Activated T-cell treated with anti-CD3 and anti-CD28 coated beads for 4 hours (primary cell): ENCODE results near the gene CD300LD.
"Not testable (repeated sequence)": the region's sequence is repeated elsewhere in the genome, so short reads cannot be mapped to it uniquely, and the experiment has no call there.

Source experiments
- DNase-seq: peaks from one replicate; pipeline ENCODE4 v3.0.0-alpha.2; 2020

Gene CD300LD

DNA sequence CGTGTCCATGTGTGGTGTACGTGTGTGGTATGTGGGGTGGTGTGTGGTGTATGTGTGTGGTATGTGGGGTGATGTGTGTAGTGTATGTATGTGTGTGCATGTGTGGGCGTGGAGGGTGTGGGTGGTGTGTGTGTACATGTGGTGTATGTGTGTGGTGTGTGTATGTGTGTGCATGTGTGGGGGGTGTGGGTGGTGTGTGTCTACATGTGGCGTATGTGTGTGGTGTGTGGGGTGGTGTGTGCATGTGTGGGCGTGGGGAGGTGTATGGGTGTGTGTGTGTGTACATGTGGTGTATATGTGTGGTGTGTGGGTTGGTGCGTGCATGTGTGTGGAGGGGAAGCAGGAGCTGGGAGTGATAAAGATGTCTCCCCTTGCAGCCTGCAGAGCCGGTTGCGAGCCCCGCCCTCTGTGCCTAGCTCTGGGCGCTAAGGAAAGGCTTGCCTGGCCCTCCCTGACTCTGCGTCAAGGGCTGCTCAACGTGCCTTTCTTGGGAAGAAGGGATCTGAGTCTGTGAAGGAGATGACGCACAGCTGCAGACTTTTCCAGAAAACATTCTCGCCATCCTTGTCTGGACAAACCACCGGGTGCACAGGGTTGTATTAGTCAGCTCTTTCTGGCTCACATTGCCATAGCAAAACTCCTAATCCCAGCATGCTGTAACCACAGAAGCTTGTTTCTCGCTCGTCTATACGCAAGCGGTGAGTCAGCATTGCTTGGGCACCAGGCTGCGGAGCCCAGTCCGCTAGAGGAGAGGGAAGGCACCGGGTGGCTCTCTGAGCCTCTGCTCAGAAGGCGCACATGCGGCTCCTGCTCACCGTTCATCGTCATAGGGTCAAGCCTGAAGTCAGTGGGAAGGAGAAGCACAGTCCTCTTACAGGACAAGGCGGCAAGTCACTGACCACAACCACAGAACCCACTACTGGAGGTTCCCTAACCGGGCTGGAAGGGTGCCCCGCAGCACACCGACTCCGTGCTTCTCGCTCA is 22.8 kb downstream of the CD300LD start:
- no peak for DNase-seq

DNA sequence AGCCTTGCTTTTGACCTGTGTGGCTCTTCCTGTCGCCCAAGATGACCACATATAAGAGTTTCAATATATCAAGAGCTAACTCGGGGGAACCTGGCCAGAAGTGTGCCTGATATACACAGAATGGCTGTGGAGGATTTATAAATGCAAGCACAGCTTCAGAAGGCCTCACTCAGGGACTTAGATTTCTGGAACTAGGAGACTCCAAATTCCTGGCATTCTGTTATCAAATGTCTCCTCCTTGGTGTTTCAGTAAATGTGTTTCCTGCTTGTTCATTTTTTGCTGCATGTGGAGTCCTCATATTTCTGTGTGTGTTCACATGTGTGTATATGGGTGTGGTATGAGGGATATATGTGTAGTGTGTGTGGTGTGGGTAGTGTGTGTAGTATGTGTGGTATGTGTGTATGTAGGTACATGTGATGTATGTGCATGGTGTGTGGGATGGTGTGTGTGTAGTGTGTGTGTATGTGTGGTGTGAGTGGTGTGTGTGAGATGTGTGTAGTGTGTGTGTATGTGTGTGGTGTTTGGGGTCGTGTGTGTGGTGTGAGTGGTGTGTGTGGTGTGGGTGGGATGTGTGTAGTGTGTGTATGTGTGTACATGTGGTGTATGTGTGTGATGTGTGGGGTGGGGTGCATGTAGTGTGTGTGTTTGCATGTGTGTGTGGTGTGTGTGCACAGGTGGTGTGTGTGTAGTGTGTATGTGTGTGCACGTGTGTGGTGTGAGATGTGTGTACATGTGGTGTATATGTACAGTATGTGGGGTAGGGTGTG is 23.8 kb downstream of the CD300LD start:
- DNase-seq: no peak

DNA sequence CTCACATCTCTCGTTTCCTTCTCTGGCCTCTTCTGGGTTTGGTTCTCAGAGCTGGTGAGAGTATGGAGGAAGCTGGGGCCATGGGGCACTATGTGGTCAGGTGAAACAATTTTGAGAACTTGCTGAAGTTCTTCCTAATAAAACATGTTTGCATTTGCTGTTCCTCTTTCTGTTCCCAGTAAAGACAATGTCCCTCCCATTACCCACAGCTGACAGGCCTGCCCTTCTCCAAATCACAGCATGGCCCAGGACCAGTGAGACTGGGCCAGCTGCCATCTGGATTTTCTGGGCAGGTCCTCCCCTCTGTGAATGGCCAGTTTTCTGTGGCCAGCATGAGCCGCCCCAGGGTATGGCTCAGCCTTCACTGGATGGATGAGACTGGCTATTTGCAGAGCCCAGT is 24.7 kb downstream of the CD300LD start, which contains the start of gene CD300H:
CD300H (minus strand) TSS at position 113 of the 400 bp plus-strand sequence.
- no peak for DNase-seq

DNA sequence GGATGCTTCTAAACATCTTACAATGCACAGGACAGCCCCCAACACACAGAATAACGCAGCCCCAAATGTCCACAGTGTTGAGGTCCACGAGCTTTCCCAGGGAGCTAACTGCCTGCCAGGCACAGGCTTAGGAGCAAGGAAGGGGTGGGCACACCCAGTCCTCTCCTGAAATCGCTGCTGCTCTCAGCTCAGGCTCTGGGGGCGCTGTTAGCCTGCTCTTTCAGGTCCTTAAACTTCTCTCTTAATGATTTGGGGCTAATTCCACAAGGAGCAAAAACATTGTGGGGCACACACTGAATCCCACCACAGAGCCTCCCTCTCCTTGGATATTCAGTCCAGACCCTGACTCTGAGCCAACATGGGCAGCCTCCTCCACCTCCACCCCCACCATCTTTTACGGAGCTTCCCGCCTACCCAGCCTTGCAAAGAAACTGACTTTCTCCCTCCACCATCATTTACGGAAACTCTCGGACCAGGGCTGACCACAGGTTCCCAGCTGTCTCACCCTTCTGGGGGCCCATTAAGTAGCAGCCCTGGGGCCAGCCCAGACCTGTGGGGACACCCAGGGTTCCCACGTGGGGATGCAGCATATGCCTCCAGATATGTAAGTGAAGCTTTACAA is 25.8 kb downstream of the CD300LD start:
- DNase-seq: no peak

DNA sequence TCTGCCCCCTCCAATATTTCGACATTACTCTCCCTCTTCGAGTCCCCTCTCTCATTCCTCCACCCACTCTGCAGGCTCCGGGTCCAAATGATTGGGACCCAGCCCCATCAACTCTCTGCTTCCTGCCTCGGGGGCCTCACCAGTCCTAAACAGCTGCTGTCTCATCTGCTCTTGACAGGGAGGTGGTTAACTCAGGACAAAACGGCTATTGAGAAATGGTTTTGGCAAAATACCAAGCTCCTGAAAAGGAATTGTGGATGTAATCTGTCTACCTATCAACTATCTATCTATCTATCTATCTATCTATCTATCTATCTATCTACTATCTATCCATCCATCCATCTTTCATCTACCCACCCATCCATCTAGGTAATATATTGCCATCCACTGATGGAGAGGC is 27.0 kb downstream of the CD300LD start:
- DNase-seq: no peak

DNA sequence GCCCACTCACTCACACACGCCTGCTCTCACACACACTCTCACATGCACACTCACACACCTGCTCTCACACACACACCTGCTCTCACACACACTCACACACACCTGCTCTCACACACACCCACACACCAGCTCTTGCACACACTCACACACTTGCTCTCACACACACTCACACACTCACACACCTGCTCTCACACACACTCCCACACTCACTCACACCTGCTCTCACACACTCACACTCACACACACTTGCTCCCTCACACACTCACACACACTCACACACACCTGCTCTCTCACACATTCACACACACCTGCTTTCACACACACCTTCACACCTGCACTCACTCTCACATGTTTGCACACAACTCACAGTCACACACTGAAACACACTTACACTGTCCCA is 28.7 kb downstream of the CD300LD start:
- no peak for DNase-seq

DNA sequence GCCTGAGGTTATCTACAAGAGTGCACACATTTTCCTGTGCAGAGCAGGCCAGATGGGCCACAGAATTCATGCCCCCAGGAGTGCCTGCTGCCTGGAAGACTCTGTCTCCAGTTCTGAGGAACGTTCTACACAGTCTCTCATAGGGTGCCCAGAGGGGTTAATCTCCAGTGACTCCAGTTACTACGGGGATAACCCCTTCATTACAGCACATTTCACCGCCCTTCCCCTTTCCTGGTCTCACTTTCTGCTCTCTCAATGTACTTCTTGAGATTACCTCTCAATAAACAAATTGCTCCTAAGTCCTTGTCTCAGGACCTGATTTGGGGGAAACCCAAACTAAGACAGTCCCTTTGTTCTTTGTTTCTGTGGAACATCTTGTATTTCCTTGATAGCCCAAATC is 30.5 kb downstream of the CD300LD start:
- DNase-seq: no peak

DNA sequence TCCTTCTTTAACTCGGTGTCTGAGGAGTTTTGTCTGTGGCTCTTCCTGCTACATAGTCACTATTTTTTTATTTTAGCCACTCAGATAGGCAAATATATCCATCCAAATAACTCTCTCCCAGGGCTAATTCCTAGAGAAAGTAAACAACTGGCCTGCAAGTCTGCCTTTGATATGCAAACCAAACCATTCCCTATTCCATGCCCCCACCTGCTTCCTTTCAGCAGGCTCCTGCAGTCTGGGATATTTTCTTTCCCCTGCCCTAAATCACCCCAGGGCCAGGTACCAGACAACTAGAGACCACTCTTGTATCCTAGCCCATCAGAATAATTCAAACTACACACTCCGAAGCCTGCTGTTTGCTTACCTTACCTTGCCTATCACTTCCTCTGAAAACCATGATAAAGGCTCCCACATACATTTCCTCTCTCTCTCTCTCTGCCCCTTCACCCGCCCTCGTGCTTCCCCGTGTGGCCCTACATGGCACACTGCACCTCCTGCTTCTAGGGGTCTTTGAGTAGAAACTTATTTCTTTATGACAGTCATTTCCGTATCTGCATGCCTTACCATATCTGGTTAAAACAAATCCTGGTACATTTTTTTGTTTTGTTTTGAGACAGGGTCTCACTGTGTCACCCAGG is 33.1 kb downstream of the CD300LD start:
- no peak for DNase-seq

DNA sequence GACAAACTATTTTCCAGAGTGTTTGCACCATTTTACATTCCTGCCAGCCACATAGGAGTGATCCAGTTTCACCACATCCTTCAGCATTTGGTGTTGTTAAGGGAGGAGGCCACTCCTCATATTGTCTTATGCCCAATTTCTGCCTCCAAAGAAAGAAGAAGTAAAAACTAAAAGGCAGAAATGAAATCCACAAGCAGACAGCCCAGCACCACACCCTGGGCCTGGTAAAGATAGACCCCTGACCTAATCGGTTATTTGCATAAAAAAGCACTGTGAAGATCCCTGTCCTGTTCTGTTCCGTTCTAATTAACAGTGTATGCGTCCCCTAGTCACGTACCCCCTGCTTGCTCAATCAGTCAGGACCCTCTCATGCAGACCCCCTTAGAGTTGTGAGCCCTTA is 33.7 kb downstream of the CD300LD start:
- not testable (repeated sequence) for DNase-seq

DNA sequence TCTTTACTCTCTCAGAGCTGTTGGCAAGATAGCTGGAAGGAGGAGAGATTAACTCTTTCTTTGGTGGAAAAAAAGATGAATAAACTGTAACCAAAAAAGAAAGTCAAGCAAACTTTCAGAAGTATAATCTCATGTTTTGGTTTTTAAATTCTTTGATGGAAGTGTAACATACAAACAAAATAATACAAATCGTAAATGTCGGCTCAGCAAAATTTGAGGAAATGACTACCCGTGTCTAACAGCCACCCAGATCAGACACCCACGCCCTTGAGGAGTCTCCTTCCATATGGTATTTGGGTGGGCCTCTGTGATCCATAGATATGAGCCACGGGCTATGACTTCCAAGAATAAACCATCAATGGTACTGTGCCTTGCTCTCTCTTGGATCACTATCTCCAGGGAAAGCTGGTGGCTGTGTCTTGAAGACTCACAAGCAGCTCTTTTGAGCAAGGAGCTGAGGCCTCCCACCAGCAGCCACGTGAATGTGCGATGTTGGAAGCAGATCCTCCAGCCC is 36.6 kb downstream of the CD300LD start:
- no peak for DNase-seq

DNA sequence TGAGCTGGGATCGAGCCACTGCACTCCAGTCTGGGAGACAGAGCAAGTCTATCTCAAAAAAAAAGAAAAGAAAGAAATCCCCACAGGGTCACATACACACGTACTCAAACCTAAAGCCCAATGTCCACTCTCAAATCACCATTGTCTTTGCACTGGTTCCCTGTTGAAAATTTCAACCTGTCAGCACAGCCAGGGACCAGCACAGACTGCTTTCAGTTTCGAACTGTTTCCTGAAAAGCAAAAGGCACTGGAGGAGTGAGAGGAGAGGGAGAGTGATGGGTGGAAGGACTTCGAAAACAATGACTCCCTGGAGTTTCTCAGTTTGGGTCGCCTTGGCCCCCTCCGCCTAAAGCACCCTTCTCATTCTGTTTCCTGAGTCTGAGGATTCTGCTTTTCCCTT is 37.2 kb downstream of the CD300LD start:
- DNase-seq: no peak

DNA sequence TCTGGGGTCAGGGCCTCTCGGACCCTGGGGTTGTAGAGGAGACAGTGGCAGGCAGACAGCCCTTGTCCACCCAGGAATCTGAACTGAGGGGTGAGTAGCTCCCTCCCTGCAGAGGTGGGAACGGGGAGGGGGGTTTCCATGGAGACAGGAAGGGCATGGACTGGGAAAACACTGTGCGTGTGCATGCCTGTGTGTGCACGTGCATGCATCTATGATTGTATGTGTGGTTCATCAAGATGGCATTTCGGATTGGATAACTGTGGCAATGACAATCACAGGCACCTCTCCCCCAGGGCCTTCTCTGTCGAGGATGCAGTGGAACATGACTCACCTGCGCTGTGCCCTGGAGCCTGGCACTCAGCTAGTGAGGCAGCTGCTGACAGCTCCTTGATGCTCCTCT is 40.0 kb downstream of the CD300LD start:
- DNase-seq: no peak

DNA sequence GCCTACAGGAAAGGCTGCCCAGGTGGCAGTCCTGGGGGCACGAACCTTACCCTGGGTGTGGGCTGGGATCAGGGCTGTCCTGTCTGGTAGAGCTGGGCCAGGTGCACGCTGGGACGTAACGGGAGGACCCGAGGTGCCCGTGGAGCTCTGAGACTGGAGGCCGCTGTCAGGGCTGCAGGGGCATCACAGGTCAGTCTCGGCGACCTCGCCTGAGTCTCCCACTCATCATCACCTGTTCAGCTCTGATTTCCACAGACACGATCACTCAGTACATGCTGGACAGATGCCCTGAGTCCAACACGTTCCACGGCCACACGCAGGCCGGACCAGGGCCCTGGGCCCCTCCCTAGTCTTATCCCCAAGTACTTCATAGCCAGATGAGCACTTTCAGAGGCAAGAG is 41.5 kb downstream of the CD300LD start:
- DNase-seq: no peak

DNA sequence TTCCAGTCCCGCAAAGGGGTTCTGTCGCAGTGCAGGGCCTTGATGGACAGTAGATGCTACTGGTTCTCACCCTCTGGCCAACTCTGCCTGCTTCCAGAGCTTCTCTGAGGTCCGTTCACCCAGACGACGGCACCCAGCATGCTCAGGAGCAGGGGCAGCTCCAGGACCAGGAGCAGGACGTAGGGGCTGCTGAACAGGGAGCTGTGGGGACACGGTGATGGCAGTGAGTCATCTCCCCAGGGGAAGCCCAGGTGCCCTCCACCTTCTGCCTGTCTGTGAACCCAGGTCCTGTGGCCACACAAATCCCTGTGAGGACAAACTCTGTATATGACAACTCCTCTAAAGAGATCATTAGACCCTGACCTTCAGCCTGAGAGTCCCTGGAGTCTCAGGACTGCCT is 42.7 kb downstream of the CD300LD start:
- no peak for DNase-seq

DNA sequence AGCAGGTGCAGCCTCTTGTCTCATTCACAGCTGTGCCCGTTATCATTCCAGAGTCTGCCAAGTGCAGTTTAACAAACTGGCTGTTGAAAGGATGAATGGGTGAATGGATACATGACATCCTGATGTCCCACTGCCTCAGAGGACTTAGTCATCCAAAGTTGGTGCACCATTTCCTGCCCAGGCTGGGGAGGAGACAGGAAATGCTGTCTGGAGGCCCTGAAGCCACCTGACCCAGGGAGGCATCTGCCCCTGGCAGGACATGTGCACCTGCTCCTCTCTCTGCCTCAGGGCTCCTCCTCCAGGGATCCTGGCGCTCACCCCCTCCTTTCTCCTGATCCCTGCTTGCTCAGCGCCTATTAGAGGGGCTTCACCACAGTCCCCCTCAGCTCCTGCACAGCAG is 44.3 kb downstream of the CD300LD start:
- DNase-seq: no peak

DNA sequence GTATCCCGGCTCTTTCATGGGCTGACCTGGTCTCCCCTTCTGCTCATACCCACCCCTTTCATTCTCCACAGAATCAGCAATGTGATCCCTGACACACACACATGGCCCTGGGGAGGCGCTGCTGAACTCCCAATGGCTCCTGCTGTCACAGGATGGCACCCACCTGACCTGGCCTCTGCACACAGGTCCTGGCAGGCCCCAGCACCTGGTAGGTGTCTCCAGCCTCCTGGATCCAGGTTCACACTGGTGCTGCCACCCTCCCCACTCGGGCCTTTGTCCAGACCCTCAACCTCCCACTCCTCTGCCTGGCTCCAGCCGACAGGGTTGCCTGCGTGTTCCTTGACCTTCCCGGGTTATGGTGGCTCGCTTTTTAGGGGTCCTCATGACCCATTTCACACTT is 44.8 kb downstream of the CD300LD start:
- no peak for DNase-seq

DNA sequence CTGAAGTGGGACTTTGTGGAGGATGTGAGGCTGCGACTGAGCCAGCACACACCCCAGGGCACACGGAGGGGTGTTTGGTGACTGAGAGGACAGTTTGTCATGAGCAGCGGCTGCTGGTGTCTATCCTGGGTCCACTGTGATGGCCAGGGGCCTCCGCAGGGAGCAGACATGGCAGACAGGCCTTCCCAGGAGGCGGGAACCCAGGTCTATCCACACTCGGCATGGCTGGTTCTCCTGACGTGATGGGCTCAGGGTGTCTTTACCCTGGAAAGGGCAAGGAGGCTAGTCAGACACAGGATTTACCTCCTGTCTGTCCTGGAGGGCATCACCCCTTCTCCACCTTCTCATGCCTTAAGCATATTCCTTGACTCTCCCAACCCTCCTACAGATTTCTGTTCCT is 45.5 kb downstream of the CD300LD start:
- no peak for DNase-seq

DNA sequence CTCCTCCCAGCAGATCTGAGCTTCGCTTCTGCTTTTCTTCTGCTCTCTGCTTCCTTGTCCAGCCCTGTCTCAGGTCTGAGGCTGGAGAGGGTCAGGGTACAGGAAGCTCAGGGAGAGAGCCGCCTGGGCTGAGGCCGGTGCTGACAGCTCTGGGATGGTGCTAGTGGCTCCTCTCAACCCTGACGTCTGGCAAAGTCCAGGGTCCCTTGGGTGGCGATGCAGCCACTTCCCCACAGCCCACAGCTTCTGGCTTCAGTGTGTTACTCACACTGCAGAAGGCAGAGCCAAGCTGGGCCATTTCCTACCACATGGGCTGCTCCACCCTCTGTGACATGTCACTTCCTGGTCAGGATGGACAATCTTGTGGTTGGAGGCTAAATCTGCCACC is 46.2 kb downstream of the CD300LD start, which contains the start of gene CD300C:
CD300C (minus strand) TSS at position 273 of the 388 bp plus-strand sequence. CDS start 333 bp downstream, outside the sequence.
- DNase-seq: no peak

DNA sequence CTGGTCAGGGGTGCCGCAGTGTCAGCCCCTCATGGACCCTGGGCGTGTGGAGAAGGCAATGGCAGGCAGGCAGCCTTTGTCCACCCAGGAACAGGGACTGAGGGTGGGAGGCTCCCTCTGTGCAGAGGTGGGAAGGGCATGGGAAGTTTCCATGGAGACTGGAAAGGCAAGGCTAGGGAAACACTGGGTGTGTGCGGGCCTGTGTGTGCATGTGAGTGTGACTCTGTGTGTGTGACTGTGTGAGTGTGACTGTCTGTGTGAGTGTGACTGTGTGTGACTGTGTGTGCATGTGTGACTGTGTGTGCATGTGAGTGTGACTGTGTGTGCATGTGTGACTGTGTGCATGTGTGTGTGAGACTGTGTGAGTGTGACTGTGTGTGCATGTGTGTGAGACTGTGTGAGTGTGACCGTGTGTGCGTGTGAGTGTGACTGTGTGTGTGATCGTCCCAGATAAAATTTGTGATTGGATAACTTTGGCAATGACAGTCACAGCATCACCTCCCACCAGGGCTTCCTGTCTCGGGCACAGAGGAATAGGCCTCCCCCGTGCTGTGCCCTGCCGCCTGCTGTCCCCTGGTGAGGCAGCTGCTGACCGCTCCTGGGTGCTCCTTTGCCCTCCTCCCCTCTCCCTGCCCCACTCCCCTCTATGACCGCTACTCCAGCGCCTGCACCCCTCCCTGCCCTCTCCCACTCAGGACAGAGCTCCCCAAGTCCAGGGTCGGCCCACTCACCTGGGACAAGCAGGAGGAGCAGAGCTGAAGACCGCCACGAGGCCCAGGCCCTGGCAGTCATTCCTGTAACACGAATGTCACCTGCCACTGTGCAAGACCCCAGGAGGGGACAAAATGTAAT is 46.9 kb downstream of the CD300LD start:
- no peak for DNase-seq

DNA sequence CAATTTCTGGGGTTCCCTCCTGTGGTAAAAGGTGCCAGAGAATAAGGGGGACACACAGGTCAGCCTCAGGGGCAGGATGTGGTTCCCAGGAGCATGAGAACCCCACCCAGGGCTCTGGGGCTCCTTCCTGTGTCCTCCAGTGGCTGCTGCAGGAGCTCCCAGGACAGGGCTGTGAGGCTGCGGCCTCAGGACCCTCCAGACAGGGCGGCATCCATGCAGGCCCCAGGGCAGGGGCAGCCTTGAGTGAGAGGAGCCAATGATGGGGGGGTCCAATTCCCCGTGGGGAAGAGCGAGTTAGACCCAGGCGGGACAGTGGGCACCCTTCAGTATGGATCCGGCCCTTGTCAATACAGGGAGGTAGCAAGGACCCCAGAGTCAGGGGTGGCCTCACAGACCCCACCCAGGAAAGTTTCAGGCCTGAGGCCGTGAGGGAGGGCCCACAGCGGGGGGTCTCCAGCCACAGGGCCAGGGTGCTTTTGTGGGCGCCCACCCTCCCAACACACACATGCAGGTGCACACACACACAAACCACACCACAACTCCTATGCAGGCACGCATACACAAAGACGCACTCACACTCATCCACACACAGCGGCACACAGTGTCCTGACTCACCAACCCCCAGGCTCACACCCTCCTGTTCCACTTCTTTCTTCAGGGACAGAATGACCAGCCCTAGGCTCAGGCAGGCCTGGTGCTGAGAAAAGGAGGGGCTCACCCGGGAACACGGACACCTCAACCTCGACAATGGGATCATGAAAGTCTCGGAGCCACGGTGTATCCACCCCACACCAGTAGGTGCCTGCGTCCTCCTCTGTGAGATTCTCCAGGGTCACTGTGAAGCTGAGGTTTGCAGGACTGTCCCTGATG is 48.0 kb downstream of the CD300LD start:
- no peak for DNase-seq

DNA sequence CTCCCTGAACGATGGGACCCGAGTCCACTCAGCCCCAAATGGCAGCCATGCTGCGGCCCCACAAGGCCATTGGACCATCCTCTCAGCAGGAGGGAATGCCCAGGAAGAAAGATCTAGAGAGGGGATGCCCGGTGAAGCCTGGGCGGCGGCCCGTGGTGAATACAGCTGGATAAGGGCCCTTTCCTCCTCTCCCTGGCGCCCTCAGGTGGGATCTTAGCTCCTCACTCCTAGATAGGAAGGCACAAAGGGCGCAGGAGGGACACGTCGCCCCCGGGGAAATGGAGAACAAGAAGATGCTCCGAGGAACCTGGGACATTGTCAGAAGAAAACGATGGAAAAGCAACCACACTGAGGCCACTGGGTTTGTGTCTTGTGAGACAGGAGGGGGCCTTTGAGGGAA is 48.7 kb downstream of the CD300LD start:
- no peak for DNase-seq
